ENCODE data around the gene STYXL2.

Gene STYXL2

DNA sequence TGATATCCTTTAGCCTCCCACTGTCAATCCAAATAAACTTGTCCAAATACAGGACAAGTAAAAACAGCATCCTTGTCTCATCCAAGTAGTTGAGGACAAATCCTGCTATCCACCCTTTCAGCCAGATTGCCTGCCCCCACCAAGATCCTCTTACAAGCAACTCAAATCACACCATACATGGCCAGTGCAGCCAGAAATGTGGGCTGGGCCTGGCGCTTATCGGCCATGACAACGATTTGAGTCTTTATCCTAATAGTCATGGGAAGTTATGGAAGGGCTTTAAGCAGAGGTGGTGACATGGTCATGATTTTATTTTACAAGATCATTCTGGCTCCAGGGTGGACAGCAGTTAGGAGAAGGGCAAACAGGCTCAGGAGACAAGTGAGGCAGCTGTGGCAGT is 10.0 kb upstream of the STYXL2 start:
- no peak for DNase-seq (ENCODE audit: low spot score)
- H3K9me3 ChIP-seq (replicated peaks in 1 of 2; ENCODE audit: control insufficient read depth in 2 of 2, insufficient read depth in 1 of 2, low read depth in 1 of 2, low read length in 2 of 2) = peaks cover 0 to 4% of the 10 kb centered on the region in 2 donors
- H3K36me3 ChIP-seq (replicated peaks in 1 of 2; ENCODE audit: control insufficient read depth in 2 of 2, insufficient read depth in 2 of 2, low read length in 2 of 2) = no peaks in the 10 kb centered on the region
- H2BK15ac ChIP-seq (ENCODE audit: low read length) = no peak overlapping the region
- H3K23ac ChIP-seq (ENCODE audit: low read depth, low read length, poor library complexity) = no peak overlapping the region
- no peak overlapping the region for H3K4me2 ChIP-seq (ENCODE audit: insufficient read depth, low read length, poor library complexity, severe bottlenecking)
- no peak overlapping the region for H2BK5ac ChIP-seq (ENCODE audit: low read length)
- no CpG with 5 or more reads among the region's 3 CpGs for WGBS, 2 donors (ENCODE audit: extremely low coverage in 2 of 2, insufficient read length in 2 of 2, insufficient replicate concordance in 1 of 2)
- no peak overlapping the region for H3K18ac ChIP-seq (ENCODE audit: low read length)
- no peaks in the 10 kb centered on the region for H3K4me1 ChIP-seq (ENCODE audit: control insufficient read depth in 2 of 2, insufficient read depth in 1 of 2, low read depth in 1 of 2, low read length in 2 of 2)
- H3K9ac ChIP-seq (ENCODE audit: low read depth, low read length, poor library complexity) = no peak overlapping the region
- H3K79me1 ChIP-seq (ENCODE audit: low read depth, low read length) = no peaks in the 10 kb centered on the region
- no peak overlapping the region for H3K4me3 ChIP-seq (ENCODE audit: low read length in 2 of 2)
- H3K27ac ChIP-seq (replicated peaks; ENCODE audit: low read length) = no peak overlapping the region
- no peak overlapping the region for H4K91ac ChIP-seq (ENCODE audit: low read depth, low read length, poor library complexity)
- no peak overlapping the region for H3K4ac ChIP-seq (ENCODE audit: low read length)
- no peak overlapping the region for H2AFZ ChIP-seq (ENCODE audit: low read length)
- H3K27me3 ChIP-seq (ENCODE audit: control insufficient read depth in 3 of 3, insufficient read depth in 3 of 3, low read depth in 1 of 3, low read length in 3 of 3) = peaks cover 0 to 13% (median 0%) of the 10 kb centered on the region in 3 experiments
- no peak overlapping the region for H2BK120ac ChIP-seq (ENCODE audit: low read depth, low read length)
- H2BK12ac ChIP-seq (ENCODE audit: low read length) = no peak overlapping the region
- no peak overlapping the region for H2AK5ac ChIP-seq (ENCODE audit: low read depth, low read length)
- H4K8ac ChIP-seq (ENCODE audit: low read depth, low read length) = no peak overlapping the region
- no peak overlapping the region for H3K14ac ChIP-seq (ENCODE audit: low read length)

DNA sequence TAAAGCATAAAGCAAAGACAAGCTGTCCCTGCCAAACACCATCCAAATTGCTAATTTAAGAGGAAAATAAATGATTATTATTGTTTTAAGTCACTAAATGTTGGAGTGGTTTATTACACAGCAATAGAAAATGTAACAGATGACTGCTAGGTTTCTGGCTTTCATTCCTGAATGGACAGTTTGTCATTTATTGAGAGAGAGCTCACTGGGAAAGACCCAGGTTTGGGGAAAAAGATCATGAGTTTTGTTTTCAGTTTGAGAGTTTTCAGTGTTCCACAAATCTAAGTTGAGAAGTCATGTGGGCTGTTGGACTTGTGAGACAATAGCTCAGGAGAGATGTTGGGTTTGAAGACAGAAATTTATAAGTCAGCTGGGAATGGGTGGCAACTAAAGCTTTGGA is 9.1 kb upstream of the STYXL2 start:
- no peak overlapping the region for H2AK5ac ChIP-seq (ENCODE audit: low read depth, low read length)
- no peak overlapping the region for H2AFZ ChIP-seq (ENCODE audit: low read length)
- no peak overlapping the region for H3K27ac ChIP-seq (replicated peaks; ENCODE audit: low read length)
- no peak for DNase-seq (ENCODE audit: low spot score)
- no peak overlapping the region for H2BK120ac ChIP-seq (ENCODE audit: low read depth, low read length)
- no peak overlapping the region for H4K91ac ChIP-seq (ENCODE audit: low read depth, low read length, poor library complexity)
- H3K4me1 ChIP-seq (ENCODE audit: control insufficient read depth in 2 of 2, insufficient read depth in 1 of 2, low read depth in 1 of 2, low read length in 2 of 2) = no peaks in the 10 kb centered on the region
- no peaks in the 10 kb centered on the region for H3K36me3 ChIP-seq (replicated peaks in 1 of 2; ENCODE audit: control insufficient read depth in 2 of 2, insufficient read depth in 2 of 2, low read length in 2 of 2)
- no peak overlapping the region for H2BK12ac ChIP-seq (ENCODE audit: low read length)
- H3K4ac ChIP-seq (ENCODE audit: low read length) = no peak overlapping the region
- no peak overlapping the region for H4K8ac ChIP-seq (ENCODE audit: low read depth, low read length)
- H3K23ac ChIP-seq (ENCODE audit: low read depth, low read length, poor library complexity) = no peak overlapping the region
- peaks cover 0 to 4% of the 10 kb centered on the region in 2 donors for H3K9me3 ChIP-seq (replicated peaks in 1 of 2; ENCODE audit: control insufficient read depth in 2 of 2, insufficient read depth in 1 of 2, low read depth in 1 of 2, low read length in 2 of 2)
- H3K27me3 ChIP-seq (ENCODE audit: control insufficient read depth in 3 of 3, insufficient read depth in 3 of 3, low read depth in 1 of 3, low read length in 3 of 3) = peaks cover 0 to 14% (median 0%) of the 10 kb centered on the region in 3 experiments
- H2BK5ac ChIP-seq (ENCODE audit: low read length) = no peak overlapping the region
- no peak overlapping the region for H3K4me3 ChIP-seq (ENCODE audit: low read length in 2 of 2)
- no peak overlapping the region for H3K9ac ChIP-seq (ENCODE audit: low read depth, low read length, poor library complexity)
- H3K79me1 ChIP-seq (ENCODE audit: low read depth, low read length) = no peaks in the 10 kb centered on the region
- H3K18ac ChIP-seq (ENCODE audit: low read length) = no peak overlapping the region
- H3K14ac ChIP-seq (ENCODE audit: low read length) = no peak overlapping the region
- no peak overlapping the region for H3K4me2 ChIP-seq (ENCODE audit: insufficient read depth, low read length, poor library complexity, severe bottlenecking)
- no peak overlapping the region for H2BK15ac ChIP-seq (ENCODE audit: low read length)

DNA sequence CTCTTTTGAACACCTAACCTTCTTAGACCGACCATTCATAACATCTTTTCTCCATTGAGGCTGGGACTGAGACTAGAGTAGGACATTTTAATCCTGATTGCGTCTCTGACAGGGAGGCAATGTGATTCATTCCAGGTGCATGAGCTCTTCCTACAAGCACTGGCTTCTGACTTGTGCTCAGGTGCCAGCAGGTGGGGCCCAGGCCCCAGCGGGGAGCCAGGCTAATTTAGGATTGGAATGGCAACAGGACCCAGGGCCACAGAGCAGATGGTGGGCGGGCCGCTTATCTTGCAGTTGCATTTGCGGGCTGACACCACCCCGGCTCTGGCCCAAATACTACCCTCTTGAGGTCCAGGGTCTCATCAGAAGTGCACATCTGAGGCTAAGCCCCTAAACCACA is 7.8 kb upstream of the STYXL2 start:
- Histone ChIP-seq H3K18ac (ENCODE audit: low read length) (no peak overlapping the region), H3K9me3 (replicated peaks in 1 of 2; ENCODE audit: control insufficient read depth in 2 of 2, insufficient read depth in 1 of 2, low read depth in 1 of 2, low read length in 2 of 2) (peaks cover 0 to 4% of the 10 kb centered on the region in 2 donors), H3K4me2 (ENCODE audit: insufficient read depth, low read length, poor library complexity, severe bottlenecking) (no peak overlapping the region), H3K79me1 (ENCODE audit: low read depth, low read length) (no peaks in the 10 kb centered on the region), H3K27me3 (ENCODE audit: control insufficient read depth in 3 of 3, insufficient read depth in 3 of 3, low read depth in 1 of 3, low read length in 3 of 3) (peaks cover 0 to 19% (median 0%) of the 10 kb centered on the region in 3 experiments), H2AFZ (ENCODE audit: low read length) (no peak overlapping the region), H3K23ac (ENCODE audit: low read depth, low read length, poor library complexity) (no peak overlapping the region), H2AK5ac (ENCODE audit: low read depth, low read length) (no peak overlapping the region), H3K4ac (ENCODE audit: low read length) (no peak overlapping the region), H2BK120ac (ENCODE audit: low read depth, low read length) (no peak overlapping the region), H4K8ac (ENCODE audit: low read depth, low read length) (no peak overlapping the region), H3K4me3 (ENCODE audit: low read length in 2 of 2) (no peak overlapping the region), H3K4me1 (ENCODE audit: control insufficient read depth in 2 of 2, insufficient read depth in 1 of 2, low read depth in 1 of 2, low read length in 2 of 2) (no peaks in the 10 kb centered on the region), H3K27ac (replicated peaks; ENCODE audit: low read length) (no peak overlapping the region), H2BK12ac (ENCODE audit: low read length) (no peak overlapping the region), H3K9ac (ENCODE audit: low read depth, low read length, poor library complexity) (no peak overlapping the region), H4K91ac (ENCODE audit: low read depth, low read length, poor library complexity) (no peak overlapping the region), H2BK15ac (ENCODE audit: low read length) (no peak overlapping the region), H3K36me3 (replicated peaks in 1 of 2; ENCODE audit: control insufficient read depth in 2 of 2, insufficient read depth in 2 of 2, low read length in 2 of 2) (no peaks in the 10 kb centered on the region), H3K14ac (ENCODE audit: low read length) (no peak overlapping the region), H2BK5ac (ENCODE audit: low read length) (no peak overlapping the region)
- no CpG with 5 or more reads among the region's 7 CpGs for WGBS, 2 donors (ENCODE audit: extremely low coverage in 2 of 2, insufficient read length in 2 of 2, insufficient replicate concordance in 1 of 2)
- no peak for DNase-seq (ENCODE audit: low spot score)

DNA sequence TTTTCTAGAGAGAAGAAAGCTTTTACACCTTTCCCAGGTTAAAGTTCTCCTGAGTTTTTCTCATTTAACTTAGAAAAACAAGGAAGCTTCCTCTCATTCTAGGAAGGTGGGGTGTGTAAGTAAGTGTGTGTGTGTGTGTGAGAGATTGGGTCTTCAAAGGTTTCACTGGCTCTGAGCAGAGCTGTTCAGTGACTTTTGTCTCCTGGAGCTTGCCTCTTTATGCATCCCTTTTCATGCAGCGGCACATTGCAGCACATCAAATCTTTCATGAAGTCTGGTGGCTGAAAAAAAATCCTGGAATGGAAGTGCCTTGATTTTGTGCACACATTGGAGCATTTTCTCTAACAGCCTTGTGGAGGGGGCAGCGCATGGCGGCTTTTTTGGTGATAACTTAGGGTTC is 7.1 kb upstream of the STYXL2 start:
- no peak overlapping the region for H2AFZ ChIP-seq (ENCODE audit: low read length)
- no peaks in the 10 kb centered on the region for H3K4me1 ChIP-seq (ENCODE audit: control insufficient read depth in 2 of 2, insufficient read depth in 1 of 2, low read depth in 1 of 2, low read length in 2 of 2)
- H3K23ac ChIP-seq (ENCODE audit: low read depth, low read length, poor library complexity) = no peak overlapping the region
- no peak overlapping the region for H3K18ac ChIP-seq (ENCODE audit: low read length)
- H3K4me3 ChIP-seq (ENCODE audit: low read length in 2 of 2) = no peak overlapping the region
- no peak overlapping the region for H2BK15ac ChIP-seq (ENCODE audit: low read length)
- H3K14ac ChIP-seq (ENCODE audit: low read length) = no peak overlapping the region
- peaks cover 0 to 19% (median 0%) of the 10 kb centered on the region in 3 experiments for H3K27me3 ChIP-seq (ENCODE audit: control insufficient read depth in 3 of 3, insufficient read depth in 3 of 3, low read depth in 1 of 3, low read length in 3 of 3)
- H3K4ac ChIP-seq (ENCODE audit: low read length) = no peak overlapping the region
- no peak overlapping the region for H3K27ac ChIP-seq (replicated peaks; ENCODE audit: low read length)
- no peak overlapping the region for H3K4me2 ChIP-seq (ENCODE audit: insufficient read depth, low read length, poor library complexity, severe bottlenecking)
- H2BK12ac ChIP-seq (ENCODE audit: low read length) = no peak overlapping the region
- no peak overlapping the region for H4K91ac ChIP-seq (ENCODE audit: low read depth, low read length, poor library complexity)
- H2BK120ac ChIP-seq (ENCODE audit: low read depth, low read length) = no peak overlapping the region
- H2BK5ac ChIP-seq (ENCODE audit: low read length) = no peak overlapping the region
- no peaks in the 10 kb centered on the region for H3K36me3 ChIP-seq (replicated peaks in 1 of 2; ENCODE audit: control insufficient read depth in 2 of 2, insufficient read depth in 2 of 2, low read length in 2 of 2)
- H4K8ac ChIP-seq (ENCODE audit: low read depth, low read length) = no peak overlapping the region
- H3K9ac ChIP-seq (ENCODE audit: low read depth, low read length, poor library complexity) = no peak overlapping the region
- peaks cover 0 to 4% of the 10 kb centered on the region in 2 donors for H3K9me3 ChIP-seq (replicated peaks in 1 of 2; ENCODE audit: control insufficient read depth in 2 of 2, insufficient read depth in 1 of 2, low read depth in 1 of 2, low read length in 2 of 2)
- no peak overlapping the region for H2AK5ac ChIP-seq (ENCODE audit: low read depth, low read length)
- WGBS, 2 donors (ENCODE audit: extremely low coverage in 2 of 2, insufficient read length in 2 of 2, insufficient replicate concordance in 1 of 2) = no CpG with 5 or more reads among the region's 3 CpGs
- DNase-seq (ENCODE audit: low spot score) = no peak
- no peaks in the 10 kb centered on the region for H3K79me1 ChIP-seq (ENCODE audit: low read depth, low read length)

Measured in neuronal stem cell (in vitro differentiated cells).